CD4-positive, alpha-beta T cell treated with Interferon gamma for 1 hour (primary cell): ENCODE data around the gene SELENOM.
"Not testable (repeated sequence)": the region's sequence is repeated elsewhere in the genome, so short reads cannot be mapped to it uniquely, and the experiment has no call there.

Experiments used
- DNase-seq: peaks from one replicate; pipeline ENCODE4 v3.0.0-alpha.2; 2020

The SELENOM gene

DNA sequence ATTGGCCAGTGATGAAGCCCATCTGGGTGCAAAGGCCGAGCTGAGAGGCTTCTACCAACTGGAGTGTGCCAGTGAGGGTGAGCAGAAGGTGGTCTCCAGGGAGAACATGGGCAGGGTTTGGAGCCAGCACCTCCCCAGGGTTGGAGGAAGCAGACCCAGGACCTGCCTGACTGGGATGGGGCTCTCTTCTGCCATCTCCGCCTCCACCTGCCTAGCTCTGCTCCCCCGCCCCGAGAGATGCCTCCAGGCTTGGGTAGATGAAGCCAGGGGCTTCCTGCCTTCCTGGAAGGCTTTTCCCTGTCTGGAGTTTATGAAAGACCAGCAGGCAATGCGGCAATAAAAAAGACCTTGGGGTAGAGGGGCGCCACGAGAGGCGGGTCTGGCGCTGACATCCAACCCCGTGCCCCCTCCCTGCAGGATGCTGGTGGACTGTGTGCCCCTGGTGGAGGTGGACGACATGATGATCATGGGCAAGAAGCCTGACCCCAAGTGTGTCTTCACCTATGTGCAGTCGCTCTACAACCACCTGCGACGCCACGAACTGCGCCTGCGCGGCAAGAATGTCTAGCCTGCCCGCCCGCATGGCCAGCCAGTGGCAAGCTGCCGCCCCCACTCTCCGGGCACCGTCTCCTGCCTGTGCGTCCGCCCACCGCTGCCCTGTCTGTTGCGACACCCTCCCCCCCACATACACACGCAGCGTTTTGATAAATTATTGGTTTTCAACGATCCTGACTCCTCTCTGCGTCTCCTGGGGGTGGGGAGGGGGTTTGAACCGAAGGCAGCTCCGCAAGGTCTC is 3.3 kb downstream of the SELENOM start:
- no peak for DNase-seq

- no peak for DNase-seq
Observed at GRCh38 chr22:31103111-31103510, 4.3 kb downstream of the SELENOM start.

- no peak for DNase-seq
Observed at GRCh38 chr22:31102441-31103081, 4.8 kb downstream of the SELENOM start.

GRCh38 chr22:31100762-31101525 is 6.4 kb downstream of the SELENOM start:
- no peak for DNase-seq

DNA sequence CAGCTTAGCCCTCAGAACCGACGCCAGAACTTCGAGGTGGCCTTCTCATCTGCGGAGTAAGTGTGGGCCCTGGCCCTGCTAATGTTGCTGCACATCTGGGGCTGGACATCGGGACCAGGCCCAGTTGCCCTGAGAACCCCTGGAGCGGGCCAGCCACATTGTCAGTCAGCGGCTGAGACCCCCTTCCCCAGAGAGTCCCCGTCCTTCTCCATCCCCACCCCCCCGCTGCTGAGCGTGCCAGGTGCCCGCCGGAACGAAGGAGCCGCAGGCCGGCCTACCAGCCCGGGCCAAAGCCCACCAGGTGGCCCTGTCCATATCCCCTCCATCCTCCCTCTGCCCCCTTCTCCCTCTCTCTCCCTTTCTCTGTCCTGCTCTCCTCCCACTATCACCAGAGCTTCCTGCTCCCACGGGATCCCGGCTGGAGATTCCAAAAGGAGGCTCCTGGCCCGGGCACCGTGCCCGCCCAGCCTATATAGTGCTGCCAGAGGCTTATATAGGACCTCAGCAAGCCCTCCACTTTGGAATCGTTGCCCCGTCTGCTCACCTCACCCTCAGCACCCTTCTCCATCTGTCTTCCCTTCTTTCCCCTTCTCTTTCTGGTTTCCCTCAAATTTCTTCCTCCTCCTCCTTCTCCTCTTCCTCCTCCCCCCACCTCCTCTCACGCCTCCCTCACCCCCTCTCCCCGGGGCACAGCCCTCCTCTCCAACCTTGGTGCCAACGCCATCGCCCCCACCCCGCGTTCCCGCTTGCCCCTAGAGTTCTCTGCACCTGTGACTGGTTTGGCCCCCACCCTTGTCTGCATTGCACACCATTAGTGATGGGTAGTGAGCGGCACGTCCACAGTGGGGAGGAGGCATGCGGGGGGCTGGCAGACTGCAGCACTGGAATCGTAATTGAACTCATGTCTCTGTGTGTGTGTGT is 7.3 kb downstream of the SELENOM start:
- DNase-seq: no peak

DNA sequence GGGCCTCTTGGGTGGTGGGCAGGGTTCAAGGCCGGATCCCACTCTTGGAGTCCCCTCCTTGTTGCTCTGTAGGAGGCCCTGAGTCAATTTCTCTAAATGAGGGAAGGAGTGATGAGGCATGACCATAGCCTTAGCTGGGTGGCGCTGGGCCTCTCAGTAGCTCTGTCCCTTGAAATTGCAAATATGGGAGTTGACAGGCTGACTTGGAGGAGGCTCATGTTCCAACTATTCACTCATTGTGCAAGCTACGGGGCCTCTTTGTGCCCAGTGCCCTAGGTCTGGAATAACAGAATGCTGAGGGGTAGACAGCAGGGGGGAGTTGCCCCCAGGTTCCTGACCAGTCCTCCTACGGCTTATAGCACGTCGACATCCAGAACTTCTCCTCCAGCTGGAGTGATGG is 8.0 kb downstream of the SELENOM start:
- DNase-seq: no peak

- no peak for DNase-seq
Observed at GRCh38 chr22:31098632-31099110, 8.7 kb downstream of the SELENOM start.

- DNase-seq: no peak
Observed at GRCh38 chr22:31097941-31098631, 9.3 kb downstream of the SELENOM start.

DNA sequence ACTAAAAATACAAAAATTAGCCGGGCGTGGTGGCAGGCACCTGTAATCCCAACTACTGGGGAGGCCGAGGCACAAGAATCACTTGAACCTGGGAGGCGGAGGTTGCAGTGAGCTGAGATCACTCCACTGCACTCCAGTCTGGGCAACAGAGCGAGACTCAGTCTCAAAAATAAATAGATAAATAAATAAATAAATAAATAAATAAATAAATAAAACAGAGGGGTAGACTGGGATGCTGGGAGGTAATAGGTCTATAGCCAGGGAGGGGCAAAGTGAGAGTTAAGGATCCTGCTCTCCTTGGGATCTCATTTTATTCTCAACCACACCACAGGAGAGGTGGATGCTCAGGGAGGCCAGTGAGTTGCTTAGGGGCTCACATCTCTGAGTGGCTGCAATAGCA is 9.8 kb downstream of the SELENOM start:
- not testable (repeated sequence) for DNase-seq

GRCh38 chr22:31096657-31097279 is 10.6 kb downstream of the SELENOM start:
- no peak for DNase-seq

DNA sequence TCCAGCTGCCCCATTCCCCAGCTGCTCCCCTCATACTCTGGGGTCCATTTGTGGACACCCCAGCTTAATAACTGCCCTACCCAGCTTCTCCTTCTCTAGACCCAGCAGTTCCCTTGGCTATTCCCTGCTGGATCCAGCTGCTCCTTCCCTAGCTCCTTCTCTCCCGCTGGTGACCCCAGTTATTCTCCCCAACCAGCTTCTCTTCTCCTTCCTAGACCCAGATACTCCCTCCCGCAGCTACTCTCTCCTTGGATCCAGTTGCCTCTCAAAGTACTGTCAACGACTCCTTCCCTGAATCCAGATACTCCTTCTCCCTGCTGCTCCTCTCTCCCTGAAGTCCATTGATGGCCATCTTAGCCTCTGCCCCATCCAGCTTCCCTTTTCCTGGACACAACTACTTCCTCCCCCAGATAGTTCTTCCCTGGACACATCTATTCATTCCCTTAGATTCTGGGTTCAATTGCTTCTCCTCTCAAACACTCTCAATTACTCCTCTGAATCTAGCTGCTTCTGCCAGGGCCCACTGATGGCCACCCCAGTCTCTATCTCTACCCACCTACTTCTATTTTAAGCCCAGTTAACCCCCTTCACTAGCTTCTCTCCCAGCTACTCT is 11.6 kb downstream of the SELENOM start:
- no peak for DNase-seq

GRCh38 chr22:31094741-31095140 is 12.6 kb downstream of the SELENOM start:
- DNase-seq: no peak

DNA sequence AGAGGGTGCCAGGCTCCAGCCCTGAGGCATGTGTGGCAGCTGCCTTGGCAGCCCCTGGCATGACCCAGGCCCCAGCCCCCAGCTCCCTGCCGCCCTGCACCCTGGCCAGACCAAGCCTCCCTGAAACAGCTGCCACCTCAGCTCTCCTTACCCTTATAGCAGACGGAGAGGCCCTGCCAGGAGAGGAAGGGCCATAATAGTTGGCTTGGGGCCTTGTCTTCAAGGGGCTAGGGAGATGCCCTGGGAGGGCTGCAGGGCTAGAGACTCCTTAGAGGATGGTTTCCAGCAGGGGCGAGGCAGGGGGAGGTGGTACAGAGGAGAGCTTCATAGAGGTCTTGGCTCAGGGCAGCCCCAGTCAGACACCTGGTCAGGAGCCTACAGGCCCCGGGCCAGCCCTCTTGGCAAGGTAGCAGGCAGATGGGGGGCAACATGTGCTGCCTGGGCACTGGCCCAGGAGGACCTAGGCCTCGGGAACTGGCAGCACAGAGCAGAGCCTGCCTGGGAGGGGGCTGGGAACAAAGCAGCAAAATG is 13.3 kb downstream of the SELENOM start:
- no peak for DNase-seq

- no peak for DNase-seq
Observed at GRCh38 chr22:31093086-31093850, 14.1 kb downstream of the SELENOM start.

GRCh38 chr22:31092161-31092560 is 15.2 kb downstream of the SELENOM start:
- no peak for DNase-seq

DNA sequence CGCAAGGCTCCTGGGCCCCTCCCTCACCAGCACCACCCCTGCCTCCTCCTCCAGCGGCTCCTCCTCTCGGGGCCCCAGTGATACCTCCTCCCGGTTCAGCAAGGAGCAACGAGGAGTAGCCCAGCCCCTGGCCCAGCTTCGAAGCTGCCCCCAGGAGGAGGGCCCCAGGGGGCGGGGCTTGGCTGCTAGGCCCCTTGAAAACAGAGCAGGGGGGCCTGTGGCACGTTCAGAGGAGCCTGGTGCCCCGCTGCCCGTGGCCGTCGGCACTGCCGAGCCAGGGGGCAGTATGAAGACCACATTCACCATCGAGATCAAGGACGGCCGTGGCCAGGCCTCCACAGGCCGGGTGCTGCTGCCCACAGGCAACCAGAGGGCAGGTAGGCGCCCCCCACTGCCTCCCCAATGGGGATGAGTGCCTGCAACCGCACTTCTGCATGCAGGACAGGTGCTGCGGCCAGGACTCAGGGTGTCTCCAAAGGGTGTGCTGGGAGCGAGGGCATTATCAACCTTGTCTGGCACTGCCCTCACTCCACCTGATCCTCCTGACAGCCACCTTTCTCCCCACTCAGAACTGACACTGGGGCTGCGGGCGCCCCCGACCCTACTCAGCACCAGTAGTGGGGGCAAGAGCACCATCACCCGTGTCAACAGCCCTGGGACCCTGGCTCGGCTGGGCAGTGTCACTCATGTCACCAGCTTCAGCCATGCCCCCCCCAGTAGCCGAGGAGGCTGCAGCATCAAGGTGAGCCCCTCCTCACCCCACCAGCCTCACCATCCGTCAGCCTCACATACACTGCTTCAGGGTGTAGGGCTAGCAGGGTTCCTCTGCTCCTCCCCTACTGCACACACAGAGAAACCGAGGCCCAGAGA is 16.0 kb downstream of the SELENOM start:
- no peak for DNase-seq

- DNase-seq: no peak
Observed at GRCh38 chr22:31090217-31091085, 16.9 kb downstream of the SELENOM start.
